Measurements from ENCODE around the gene SPHK1.

GRCh38 chr17:76399175-76400172, 15.1 kb downstream of the SPHK1 start:
- TF ChIP-seq CTCF (IDR thresholded peaks at IDR 0.05) = no peak
- TF ChIP-seq POLR2AphosphoS5 (IDR thresholded peaks at IDR 0.05; ENCODE audit: low read depth, low read length) = no peak

Data from Panc1 (cell line).